H1 (cell line): ENCODE data around the gene FHOD1. TPM values are rescaled to one million over a fixed set of nuclear protein-coding genes. Genes with fewer than 3 reads are reported as not detected.

Experiments
- CTCF ChIA-PET: fragments of 300-600 bp; sonication (Branson Sonifier 250); formaldehyde crosslinking; loops from one replicate; lab custom pipeline; 2021; ENCODE audit not compliant: partially characterized antibody; lab: Charles Lee
- POLR2A ChIA-PET: fragments of 300-600 bp; sonication (Branson Sonifier 250); formaldehyde crosslinking; loops from one replicate; lab custom pipeline; 2021; ENCODE audit warnings: inconsistent platforms; ENCODE audit not compliant: partially characterized antibody; lab: Charles Lee
- DNase-seq, 2 experiments: peaks; one replicate each; pipeline versions ENCODE4 v3.0.0 to v3.0.0-alpha.2; 2010 to 2022; ENCODE audit warnings: low spot score in 2 of 2, low read depth in 1 of 2, mixed read lengths in 1 of 2
- FAIRE-seq: peaks from 2 replicates; lab custom pipeline; 2011; peaks lifted over from hg19 to GRCh38; lab: Jason Lieb, UNC
- H2AFZ ChIP-seq: 2 replicates; pipeline ENCODE4 v1.8.1; 2012; ENCODE audit warnings: low read length, inconsistent platforms
- H2AK5ac ChIP-seq: 2 replicates; pipeline ENCODE4 v1.6.1; 2013; ENCODE audit warnings: low read depth, low read length
- H2BK120ac ChIP-seq: replicated peaks from 2 replicates; pipeline ENCODE3; 2013; ENCODE audit warnings: low read depth, low read length, inconsistent platforms
- H2BK12ac ChIP-seq: 2 replicates; pipeline ENCODE4 v1.6.1; 2013; ENCODE audit warnings: low read depth, low read length
- H2BK15ac ChIP-seq: 2 replicates; pipeline ENCODE4 v1.6.1; 2013; ENCODE audit warnings: low read length
- H2BK20ac ChIP-seq: 2 replicates; pipeline ENCODE4 v1.6.1; 2013; ENCODE audit warnings: low read length
- H2BK5ac ChIP-seq: 2 replicates; pipeline ENCODE4 v1.6.1; 2013; ENCODE audit warnings: low read depth, low read length
- H3K14ac ChIP-seq: 2 replicates; pipeline ENCODE4 v1.6.1; 2013; ENCODE audit warnings: inconsistent platforms; ENCODE audit not compliant: insufficient read length
- H3K18ac ChIP-seq: 2 replicates; pipeline ENCODE4 v1.6.1; 2013; ENCODE audit warnings: low read length; ENCODE audit errors: extremely low read depth
- H3K23ac ChIP-seq: 2 replicates; pipeline ENCODE4 v1.6.1; 2013; ENCODE audit warnings: inconsistent platforms; ENCODE audit not compliant: insufficient read length
- H3K23me2 ChIP-seq: 2 replicates; pipeline ENCODE4 v1.6.1; 2013; ENCODE audit warnings: low read depth, low read length
- H3K27ac ChIP-seq: 2 replicates; pipeline ENCODE4 v1.6.1; 2011; ENCODE audit warnings: low read depth, low read length, inconsistent platforms
- H3K27me3 ChIP-seq, 4 experiments: replicated peaks in 1 of 4; 1 replicate in 1 of 4; 2 replicates in 3 of 4; pipeline versions ENCODE4 v1.6.1 to v1.8.1; 2011 to 2013; ENCODE audit warnings: low read length in 3 of 4, mild to moderate bottlenecking in 3 of 4, inconsistent platforms in 2 of 4, mixed read lengths in 2 of 4, moderate library complexity in 1 of 4; ENCODE audit not compliant: control insufficient read depth in 3 of 4, insufficient read depth in 3 of 4; ENCODE audit errors: extremely low read depth in 1 of 4
- H3K36me3 ChIP-seq, 4 experiments: 2 replicates each; pipeline versions ENCODE4 v1.6.1 to v1.8.1; 2011 to 2013; ENCODE audit warnings: mild to moderate bottlenecking in 4 of 4, low read length in 3 of 4, moderate library complexity in 2 of 4, control low read depth in 1 of 4, inconsistent platforms in 1 of 4; ENCODE audit not compliant: insufficient read depth in 4 of 4, control insufficient read depth in 2 of 4
- H3K4ac ChIP-seq: replicated peaks from 2 replicates; pipeline ENCODE3; 2013; ENCODE audit warnings: low read length, low read depth, mixed read lengths, inconsistent platforms; ENCODE audit not compliant: insufficient read length
- H3K4me1 ChIP-seq, 4 experiments: replicated peaks in 1 of 4; 1 replicate in 1 of 4; 2 replicates in 3 of 4; pipeline versions ENCODE4 v1.6.1 to v1.8.1; 2011 to 2013; ENCODE audit warnings: low read length in 3 of 4, inconsistent platforms in 2 of 4, mixed read lengths in 1 of 4; ENCODE audit not compliant: insufficient read depth in 4 of 4, control insufficient read depth in 3 of 4
- H3K4me2 ChIP-seq, 2 experiments: 2 replicates each; pipeline versions ENCODE4 v1.6.1 to v1.8.1; 2011 to 2013; ENCODE audit warnings: low read depth in 2 of 2, low read length in 2 of 2, control low read depth in 1 of 2, inconsistent platforms in 1 of 2, mild to moderate bottlenecking in 1 of 2; ENCODE audit not compliant: insufficient read depth in 1 of 2
- H3K4me3 ChIP-seq, 4 experiments: fragments of 200-600, 300-600 bp in 1 of 4; sonication (generic), shearing (Covaris generic), sonication (Bioruptor Twin) in 1 of 4; 2 replicates each; pipeline versions ENCODE4 v1.5.1 to v1.8.1; 2011 to 2016; ENCODE audit warnings: low read length in 4 of 4, low read depth in 3 of 4, control low read depth in 2 of 4, inconsistent platforms in 2 of 4, mild to moderate bottlenecking in 2 of 4, mixed read lengths in 1 of 4, moderate library complexity in 1 of 4; ENCODE audit not compliant: insufficient read depth in 2 of 4; ENCODE audit errors: extremely low read depth in 1 of 4
- H3K56ac ChIP-seq: replicated peaks from 2 replicates; pipeline ENCODE3; 2013; ENCODE audit warnings: low read depth, mild to moderate bottlenecking, mixed read lengths, low read length, inconsistent platforms; ENCODE audit not compliant: insufficient read length
- H3K79me1 ChIP-seq: 2 replicates; pipeline ENCODE4 v1.6.1; 2013; ENCODE audit warnings: low read depth, low read length, control low read depth
- H3K79me2 ChIP-seq, 2 experiments: 2 replicates each; pipeline versions ENCODE4 v1.6.1 to v1.8.1; 2012 to 2013; ENCODE audit warnings: low read length in 2 of 2, mild to moderate bottlenecking in 2 of 2, inconsistent platforms in 1 of 2; ENCODE audit not compliant: insufficient read depth in 2 of 2, control insufficient read depth in 1 of 2
- H3K9ac ChIP-seq, 4 experiments: replicated peaks in 1 of 4; 1 replicate in 1 of 4; 2 replicates in 3 of 4; pipeline versions ENCODE4 v1.6.1 to v1.8.1; 2011 to 2013; ENCODE audit warnings: low read depth in 3 of 4, low read length in 3 of 4, control low read depth in 2 of 4, mild to moderate bottlenecking in 2 of 4, moderate library complexity in 2 of 4, inconsistent platforms in 1 of 4; ENCODE audit errors: extremely low read depth in 1 of 4
- H3K9me3 ChIP-seq, 2 experiments: 2 replicates each; pipeline versions ENCODE4 v1.6.1 to v1.8.1; 2012 to 2013; ENCODE audit warnings: mild to moderate bottlenecking in 2 of 2, moderate library complexity in 2 of 2, control low read depth in 1 of 2, inconsistent platforms in 1 of 2, low read depth in 1 of 2, low read length in 1 of 2, mixed read lengths in 1 of 2; ENCODE audit not compliant: insufficient read depth in 2 of 2
- H4K20me1 ChIP-seq, 2 experiments: replicated peaks in 1 of 2; 2 replicates each; pipeline versions ENCODE3 to v1.8.1; 2011 to 2013; ENCODE audit warnings: inconsistent platforms in 2 of 2, low read length in 2 of 2, mild to moderate bottlenecking in 1 of 2; ENCODE audit not compliant: insufficient read depth in 2 of 2, control insufficient read depth in 1 of 2
- H4K5ac ChIP-seq: 2 replicates; pipeline ENCODE4 v1.6.1; 2013; ENCODE audit warnings: low read length, low read depth, mixed read lengths, inconsistent platforms; ENCODE audit not compliant: insufficient read length
- H4K8ac ChIP-seq: 2 replicates; pipeline ENCODE4 v1.8.0; 2013; ENCODE audit warnings: mild to moderate bottlenecking, moderate library complexity, low read length, inconsistent platforms; ENCODE audit not compliant: insufficient read depth; ENCODE audit errors: extremely low read depth
- H4K91ac ChIP-seq: replicated peaks from 2 replicates; pipeline ENCODE3; 2013; ENCODE audit warnings: low read length, mixed read lengths, inconsistent platforms; ENCODE audit not compliant: insufficient read length
- TEAD4 ChIP-seq: IDR thresholded peaks from 2 replicates; pipeline ENCODE4 v1.6.1; 2012; ENCODE audit warnings: low read depth, low read length, inconsistent platforms, mixed read lengths
- WGBS, 2 experiments: shearing (Covaris generic) in 1 of 2; methylation state at CpG; one replicate each; pipeline versions ENCODE4 v1.1.6 to v1.1.7; 2013 to 2015; ENCODE audit warnings: low lambda C conversion rate in 2 of 2, mixed read lengths in 2 of 2, inconsistent platforms in 1 of 2, low coverage in 1 of 2, missing lambda C conversion rate in 1 of 2; ENCODE audit not compliant: insufficient replicate concordance in 2 of 2, insufficient coverage in 1 of 2, insufficient read length in 1 of 2; ENCODE audit errors: extremely low coverage in 1 of 2, missing lambda C conversion rate in 1 of 2; 5-methylcytosine and 5-hydroxymethylcytosine counted together
- polyA plus RNA-seq, 7 experiments: library from polyadenylated mRNA; depleted of rRNA in 3 of 7; stranded (reverse) in 5 of 7; unstranded in 2 of 7; fragments of >200 nt in 5 of 7; fragments of 200-250 nt in 2 of 7; gene quantifications; 1 replicate in 5 of 7; 2 replicates in 1 of 7; 4 replicates in 1 of 7; pipeline versions ENCODE4 v1.2.1 to v1.2.3, GENCODE V29; 2011 to 2013; ENCODE audit warnings: missing spikeins in 2 of 7, mixed read lengths in 2 of 7
- total RNA-seq: library from RNA; stranded (reverse); fragmentation: NEBNext Ultra II Directional; extraction: Animal tissue kit (Norgen Biotek cat#: 25700); gene quantifications from 2 replicates; pipeline ENCODE4 v1.2.1, GENCODE V29; 2021
- TF ChIP-seq, protein P1 (sequence below): IDR thresholded peaks from 2 replicates; pipeline ENCODE4 v1.6.1; 2011; ENCODE audit warnings: low read depth, mild to moderate bottlenecking, low read length; ENCODE audit not compliant: insufficient read depth

Gene FHOD1
- total and polyA plus RNA-seq, 2 of the 8 experiments (the other 6 are each of a cell fraction or from before 2014, with no cell fraction given) = 31.3 to 60.7 TPM

- Histone ChIP-seq H4K8ac (no peak overlapping the region), H2BK12ac (no peak overlapping the region), H3K56ac (no peak overlapping the region), H4K20me1 (peaks cover 2 to 18% of the 10 kb centered on the region in 2 experiments), H4K5ac (no peak overlapping the region), H3K14ac (no peak overlapping the region), H2BK15ac (peak overlapping the region; percentile 6; the same call in 1 of the 2 replicates), H2AFZ (no peak overlapping the region), H2BK120ac (no peak overlapping the region), H3K79me1 (no peaks in the 10 kb centered on the region), H3K23ac (no peak overlapping the region), H3K27me3 (peaks cover 8 to 32% (median 19%) of the 10 kb centered on the region in 4 experiments), H3K18ac (no peak overlapping the region), H3K23me2 (peaks cover 13% of the 10 kb centered on the region; the same call in 1 of the 2 replicates), H2BK5ac (no peak overlapping the region), H3K9ac (no peak overlapping the region), H3K36me3 (no peaks in the 10 kb centered on the region; a peak in 1 of 8 replicates), H3K27ac (no peak overlapping the region), H3K4me1 (peaks cover 0 to 17% (median 10%) of the 10 kb centered on the region in 4 experiments; a peak in 6 of 7 replicates), H4K91ac (no peak overlapping the region), H3K4me3 (no peak overlapping the region), H3K4me2 (no peak overlapping the region), H3K79me2 (peaks cover 0 to 5% of the 10 kb centered on the region in 2 experiments; a peak in 1 of 4 replicates), H2BK20ac (no peak overlapping the region), H3K9me3 (no peaks in the 10 kb centered on the region), H3K4ac (no peak overlapping the region), H2AK5ac (no peak overlapping the region)
- FAIRE-seq = no peak
- CTCF ChIA-PET = interaction anchor here (0.6 to 9.3 kb wide), 6 partner anchors 13 to 209 kb away, joined by 3 to 151 read pairs (median 41); partner anchors contain the start of genes ELMO3, FBXL8, HSF4 and NOL3
- TF ChIP-seq TEAD4 = 0 out of 2 replicates have a peak, but pooled peaks have one; percentile 18
- TF ChIP-seq, protein P1, sequence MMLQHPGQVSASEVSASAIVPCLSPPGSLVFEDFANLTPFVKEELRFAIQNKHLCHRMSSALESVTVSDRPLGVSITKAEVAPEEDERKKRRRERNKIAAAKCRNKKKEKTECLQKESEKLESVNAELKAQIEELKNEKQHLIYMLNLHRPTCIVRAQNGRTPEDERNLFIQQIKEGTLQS = no peak
- WGBS, 2 experiments = 78% methylated on average over 5 of the region's 5 CpGs; no CpG with 5 or more reads in 1 of the 2 experiments
- POLR2A ChIA-PET = interaction anchor here (0.5 to 1.6 kb wide), 5 partner anchors 11 to 623 kb away, joined by 3 to 8 read pairs (median 3); no protein-coding TSS in a partner anchor
- no peak for DNase-seq
These were observed 60.7 kb downstream of the FHOD1 start for GRCh38 chr16:67186550-67186950.
